HG03354 (cell line): Measurements from ENCODE around the gene PPP6R3.
A peak's percentile ranks its signal among the peaks of the same experiment; 100 is the strongest.

Source experiments
- ATAC-seq: cut with Tn5 transposase; IDR thresholded peaks from one replicate; pipeline ENCODE4 v1.9.1; 2021; ENCODE audit warnings: mild to moderate bottlenecking; ENCODE audit not compliant: unreplicated experiment, poor library complexity, severe bottlenecking

PPP6R3 gene

GRCh38 chr11:68460741-68461574 lies at the start of gene PPP6R3:
Gene PPP6R3 (plus strand): TSS chr11:68460752. CDS start chr11:68537665, 76,913 bp downstream.
- peak; percentile 36 for ATAC-seq

- no peak for ATAC-seq
Measured at GRCh38 chr11:68411501-68411991, 49.0 kb upstream of the PPP6R3 start.

- ATAC-seq: no peak
Measured at GRCh38 chr11:68412593-68413475, 47.7 kb upstream of the PPP6R3 start.

GRCh38 chr11:68413591-68413999 lies 47.0 kb upstream of the PPP6R3 start:
- ATAC-seq: no peak

GRCh38 chr11:68414496-68415221 lies 45.9 kb upstream of the PPP6R3 start:
- no peak for ATAC-seq

- no peak for ATAC-seq
Measured at GRCh38 chr11:68416070-68416578, 44.4 kb upstream of the PPP6R3 start.

- ATAC-seq: no peak
Measured at GRCh38 chr11:68418648-68419047, 41.9 kb upstream of the PPP6R3 start.

- ATAC-seq: no peak
Measured at GRCh38 chr11:68420171-68420570, 40.4 kb upstream of the PPP6R3 start.

GRCh38 chr11:68423481-68423880 lies 37.1 kb upstream of the PPP6R3 start:
- ATAC-seq: no peak

- no peak for ATAC-seq
Measured at GRCh38 chr11:68424101-68424632, 36.4 kb upstream of the PPP6R3 start.

- no peak for ATAC-seq
Measured at GRCh38 chr11:68424981-68425865, 35.3 kb upstream of the PPP6R3 start.

- no peak for ATAC-seq
Measured at GRCh38 chr11:68425866-68426380, 34.6 kb upstream of the PPP6R3 start.

GRCh38 chr11:68429661-68430060 lies 30.9 kb upstream of the PPP6R3 start:
- no peak for ATAC-seq

- ATAC-seq: no peak
Measured at GRCh38 chr11:68430384-68430783, 30.2 kb upstream of the PPP6R3 start.

GRCh38 chr11:68430801-68431200 lies 29.8 kb upstream of the PPP6R3 start:
- ATAC-seq: no peak

- ATAC-seq: no peak
Measured at GRCh38 chr11:68431984-68432645, 28.4 kb upstream of the PPP6R3 start.

GRCh38 chr11:68432874-68433273 lies 27.7 kb upstream of the PPP6R3 start:
- no peak for ATAC-seq

GRCh38 chr11:68433541-68433940 lies 27.0 kb upstream of the PPP6R3 start:
- no peak for ATAC-seq
